Measurements from ENCODE around the gene GNAL. TPM values are rescaled to one million over a fixed set of nuclear protein-coding genes. Genes with fewer than 3 reads are reported as not detected.

GNAL gene
- total RNA-seq, 1 experiment from 2014 or later: 4.6 TPM

- ChIA-PET CTCF (no interaction called here), RAD21 (ENCODE audit: low non-redundant PET in 1 of 2, low total read pairs in 2 of 2, uncharacterized antibody in 2 of 2, unreplicated experiment in 2 of 2) (no interaction called here), POLR2A (no interaction called here)
- Histone ChIP-seq H3K4me1 (ENCODE audit: control insufficient read depth in 1 of 2, insufficient read depth in 2 of 2, low read length in 2 of 2) (no peaks in the 10 kb centered on the region), H3K9ac (ENCODE audit: low read length) (no peak overlapping the region), H3K4me2 (ENCODE audit: low read length) (no peak overlapping the region), H3K27ac (ENCODE audit: low read depth, low read length) (no peak overlapping the region), H3K79me2 (ENCODE audit: insufficient read depth, low read length) (no peaks in the 10 kb centered on the region), H2AFZ (ENCODE audit: low read depth, low read length, poor library complexity, severe bottlenecking) (no peak overlapping the region), H4K20me1 (ENCODE audit: insufficient read depth) (no peaks in the 10 kb centered on the region; the same call in 1 of the 2 replicates), H3K36me3 (ENCODE audit: control insufficient read depth in 1 of 2, insufficient read depth in 2 of 2, low read length in 2 of 2) (no peaks in the 10 kb centered on the region), H3K9me3 (ENCODE audit: control insufficient read depth in 1 of 2, insufficient read depth in 1 of 2, low read depth in 1 of 2, low read length in 2 of 2) (no peaks in the 10 kb centered on the region), H3K9me2 (ENCODE audit: insufficient read depth) (no peaks in the 10 kb centered on the region), H3K27me3 (ENCODE audit: insufficient read depth, low read length) (no peaks in the 10 kb centered on the region), H3K4me3 (replicated peaks in 1 of 2; ENCODE audit: low read depth in 1 of 2, low read length in 2 of 2) (no peak overlapping the region)
- intact Hi-C loops (cut with micrococcal nuclease): no loop called here
- DNase-seq (ENCODE audit: low read depth, low spot score): no peak
- BruUV-seq (replicated peaks): no TSS peak
- ATAC-seq: no peak
- TF ChIP-seq ELF1 (IDR thresholded peaks at IDR 0.05; ENCODE audit: borderline replicate concordance, low read depth): no peak
- TF ChIP-seq JUND (IDR thresholded peaks at IDR 0.05): no peak
- TF ChIP-seq EGR1 (IDR thresholded peaks at IDR 0.05; ENCODE audit: low read depth): no peak
- no peak for TF ChIP-seq POLR2AphosphoS5 (IDR thresholded peaks at IDR 0.05; ENCODE audit: low read depth, low read length)
- no peak for TF ChIP-seq TCF7L2 (IDR thresholded peaks at IDR 0.05; ENCODE audit: borderline replicate concordance, extremely low read depth, insufficient read depth, insufficient read length)
- no peak for TF ChIP-seq CEBPB (IDR thresholded peaks at IDR 0.05; ENCODE audit: low read depth)
- no peak for TF ChIP-seq POLR2A (IDR thresholded peaks at IDR 0.05; ENCODE audit: borderline replicate concordance, extremely low read depth, insufficient read depth, insufficient read length)
- no peak for TF ChIP-seq EZH2 (IDR thresholded peaks at IDR 0.05)
- no peak for TF ChIP-seq MAX (IDR thresholded peaks at IDR 0.05)
- TF ChIP-seq RAD21 (IDR thresholded peaks at IDR 0.05; ENCODE audit: low read depth): no peak
- TF ChIP-seq ZBTB33 (IDR thresholded peaks at IDR 0.05; ENCODE audit: extremely low read depth, insufficient replicate concordance, low read length): no peak
- no peak for TF ChIP-seq ZFX (IDR thresholded peaks at IDR 0.05)
- TF ChIP-seq ATF3 (IDR thresholded peaks at IDR 0.05): no peak
- TF ChIP-seq FOSL1 (IDR thresholded peaks at IDR 0.05; ENCODE audit: low read depth): no peak
- TF ChIP-seq SIN3A (IDR thresholded peaks at IDR 0.05; ENCODE audit: low read depth): no peak
- TF ChIP-seq ZNF274 (IDR thresholded peaks at IDR 0.05; ENCODE audit: low read depth, low read length): no peak
- no peak for TF ChIP-seq CBX3 (IDR thresholded peaks at IDR 0.05; ENCODE audit: low read depth)
- TF ChIP-seq EZH2phosphoT487 (IDR thresholded peaks at IDR 0.05; ENCODE audit: borderline replicate concordance): no peak
Observed at GRCh38 chr18:11713756-11714155, 24.7 kb downstream of the GNAL start.

Data from HCT116 (cell line).